Vagina (tissue), 2 donors: ENCODE data around the gene ANKRD63.

ENCODE experiments used
- POLR2A ChIP-seq, 2 donors: fragments of 450-650 bp; IDR thresholded peaks; one replicate each; pipeline ENCODE4 v1.6.1; 2017; ENCODE audit warnings: antibody characterized with exemption in 2 of 2, mild to moderate bottlenecking in 2 of 2, moderate library complexity in 2 of 2
- POLR2AphosphoS5 ChIP-seq, 2 donors: sonication (generic); formaldehyde crosslinking; IDR thresholded peaks; one replicate each; pipeline ENCODE4 v1.9.0; 2017; ENCODE audit warnings: antibody characterized with exemption in 2 of 2, mild to moderate bottlenecking in 2 of 2, low read depth in 1 of 2; ENCODE audit not compliant: insufficient read depth in 1 of 2
- TF ChIP-seq, protein P1 (sequence below), 3 experiments: fragments of 450-650 bp in 2 of 3; fragments of 200-600 bp in 1 of 3; sonication (generic) in 1 of 3; IDR thresholded peaks; one replicate each; pipeline ENCODE4 v1.5.1; 2017 to 2019; ENCODE audit warnings: antibody characterized with exemption in 3 of 3, mild to moderate bottlenecking in 2 of 3, moderate library complexity in 2 of 3

- TF ChIP-seq, protein P1, sequence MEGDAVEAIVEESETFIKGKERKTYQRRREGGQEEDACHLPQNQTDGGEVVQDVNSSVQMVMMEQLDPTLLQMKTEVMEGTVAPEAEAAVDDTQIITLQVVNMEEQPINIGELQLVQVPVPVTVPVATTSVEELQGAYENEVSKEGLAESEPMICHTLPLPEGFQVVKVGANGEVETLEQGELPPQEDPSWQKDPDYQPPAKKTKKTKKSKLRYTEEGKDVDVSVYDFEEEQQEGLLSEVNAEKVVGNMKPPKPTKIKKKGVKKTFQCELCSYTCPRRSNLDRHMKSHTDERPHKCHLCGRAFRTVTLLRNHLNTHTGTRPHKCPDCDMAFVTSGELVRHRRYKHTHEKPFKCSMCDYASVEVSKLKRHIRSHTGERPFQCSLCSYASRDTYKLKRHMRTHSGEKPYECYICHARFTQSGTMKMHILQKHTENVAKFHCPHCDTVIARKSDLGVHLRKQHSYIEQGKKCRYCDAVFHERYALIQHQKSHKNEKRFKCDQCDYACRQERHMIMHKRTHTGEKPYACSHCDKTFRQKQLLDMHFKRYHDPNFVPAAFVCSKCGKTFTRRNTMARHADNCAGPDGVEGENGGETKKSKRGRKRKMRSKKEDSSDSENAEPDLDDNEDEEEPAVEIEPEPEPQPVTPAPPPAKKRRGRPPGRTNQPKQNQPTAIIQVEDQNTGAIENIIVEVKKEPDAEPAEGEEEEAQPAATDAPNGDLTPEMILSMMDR (IDR thresholded peaks at IDR 0.05): no peak
- TF ChIP-seq POLR2A (IDR thresholded peaks at IDR 0.05) (no peak), POLR2AphosphoS5 (IDR thresholded peaks at IDR 0.05; ENCODE audit: insufficient read depth in 1 of 2, low read depth in 1 of 2) (no peak)
These were observed 5.9 kb downstream of the ANKRD63 start for GRCh38 chr15:40276927-40277326.
